ENCODE data around the gene NOC3L. TPM values are rescaled to one million over a fixed set of nuclear protein-coding genes. Genes with fewer than 3 reads are reported as not detected.
A peak's percentile ranks its signal among the peaks of the same experiment; 100 is the strongest.
"Not testable (repeated sequence)": the region's sequence is repeated elsewhere in the genome, so short reads cannot be mapped to it uniquely, and the experiment has no call there.

NOC3L gene
- total RNA-seq, 1 donor from 2014 or later, result 32.6 TPM

DNA sequence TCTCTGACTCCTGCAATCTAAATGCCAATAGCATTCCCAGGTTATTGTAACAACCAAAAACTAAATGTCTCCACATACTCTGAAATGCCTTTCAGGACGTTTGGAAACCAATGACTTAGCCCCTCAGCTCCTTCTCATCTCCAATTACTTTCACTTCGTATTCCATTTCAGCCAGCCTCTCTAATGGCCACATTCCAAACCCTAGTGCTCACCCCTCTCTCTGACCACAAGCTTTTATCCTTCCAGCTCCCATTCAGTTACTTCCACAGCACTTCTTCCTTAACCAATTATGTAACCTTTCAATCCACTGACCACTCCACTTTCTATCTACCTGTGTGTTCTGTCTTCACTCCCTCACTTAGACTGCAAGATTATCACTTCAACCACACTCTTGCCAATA lies 4.3 kb downstream of the NOC3L start:
- no peak for DNase-seq

DNA sequence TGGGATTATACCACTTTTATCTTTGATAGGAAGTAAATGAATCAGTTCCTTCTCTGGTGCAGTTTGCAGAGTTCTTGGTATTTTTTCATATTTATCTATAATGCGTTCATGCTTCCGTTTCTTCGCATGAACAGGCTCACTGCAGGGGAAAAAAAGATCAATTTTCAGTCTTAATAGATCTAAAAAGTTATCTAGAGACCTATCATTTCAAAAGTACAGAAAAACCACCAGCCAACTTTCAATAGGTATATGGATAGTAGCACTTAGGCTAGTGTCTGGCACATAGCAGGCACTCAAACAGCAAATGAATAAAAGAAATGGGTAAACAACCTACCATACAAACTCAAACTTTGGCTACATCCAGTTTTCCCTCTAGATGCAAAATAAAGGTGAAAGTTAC lies 5.5 kb downstream of the NOC3L start:
- no peak for DNase-seq

DNA sequence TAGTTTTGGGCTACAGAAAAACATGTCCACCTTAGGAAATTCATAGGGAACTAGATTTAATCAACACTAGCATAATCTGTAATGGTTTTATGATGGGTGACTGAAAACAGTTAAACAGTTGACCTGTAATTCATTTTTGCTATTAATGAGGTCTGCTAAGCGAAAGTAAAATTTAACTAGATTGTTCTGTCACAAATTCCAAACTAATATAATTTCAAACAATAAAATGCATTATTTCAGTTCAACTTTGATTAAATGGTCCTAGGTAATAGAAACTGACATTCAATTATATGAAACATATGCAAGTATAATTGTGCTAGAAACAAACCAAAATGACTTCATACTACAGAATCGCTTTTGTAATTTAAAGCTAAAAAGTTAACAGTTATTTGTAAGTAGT lies 6.9 kb downstream of the NOC3L start:
- DNase-seq, result no peak

DNA sequence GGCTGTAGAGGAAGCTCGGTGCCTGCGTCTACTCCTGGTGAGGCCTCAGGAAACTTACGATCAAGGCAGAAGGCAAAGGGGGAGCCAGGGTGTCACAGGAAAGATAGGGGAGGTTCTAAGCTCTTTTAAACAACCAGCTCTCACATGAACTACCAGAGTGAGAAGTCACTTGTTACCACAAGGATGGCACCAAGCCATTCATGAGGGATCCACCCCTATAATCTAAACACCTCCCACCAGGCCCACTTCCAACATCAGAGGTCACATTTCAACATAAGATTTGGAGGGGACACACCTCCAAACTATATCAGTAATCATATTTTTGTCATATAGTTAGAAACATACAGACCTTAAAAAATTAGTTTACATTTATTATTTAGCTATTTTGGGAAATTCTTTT lies 9.4 kb downstream of the NOC3L start:
- no peak for DNase-seq

DNA sequence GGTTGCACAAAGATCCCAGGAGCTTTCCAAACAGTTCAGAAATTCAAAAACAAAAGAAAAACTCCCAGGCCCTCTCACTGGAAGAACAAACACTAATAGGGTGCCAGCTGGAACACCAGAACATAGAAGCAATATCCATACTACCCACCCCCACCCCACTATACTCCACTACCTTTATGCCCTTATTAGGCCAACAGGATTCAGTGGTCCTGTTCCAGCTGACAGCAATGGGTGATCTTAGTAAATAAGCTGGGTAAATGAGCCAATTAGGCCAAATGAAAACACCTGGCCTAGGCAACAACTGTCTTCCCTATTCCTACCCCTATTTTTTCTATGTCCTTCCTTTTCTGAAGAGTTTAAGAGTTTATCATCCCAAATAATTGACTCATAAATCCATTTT lies 11.7 kb downstream of the NOC3L start:
- DNase-seq, result no peak

DNA sequence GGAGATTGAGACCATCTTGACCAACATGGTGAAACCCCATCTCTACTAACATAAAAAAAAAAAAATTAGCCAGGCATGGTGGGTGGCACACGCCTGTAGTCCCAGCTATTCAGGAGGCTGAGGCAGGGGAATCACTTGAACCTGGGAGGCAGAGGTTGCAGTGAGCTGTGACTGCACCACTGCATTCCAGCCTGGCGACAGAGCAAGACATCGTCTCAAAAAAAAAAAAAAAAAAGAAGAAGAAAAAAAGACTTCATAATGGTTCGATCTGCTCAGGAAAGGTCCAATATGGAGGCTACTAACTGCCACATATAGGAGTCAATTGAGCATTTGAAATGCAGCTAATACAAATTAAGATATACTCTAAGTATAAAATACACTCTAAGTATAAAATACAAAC lies 12.2 kb downstream of the NOC3L start:
- not testable (repeated sequence) for DNase-seq

DNA sequence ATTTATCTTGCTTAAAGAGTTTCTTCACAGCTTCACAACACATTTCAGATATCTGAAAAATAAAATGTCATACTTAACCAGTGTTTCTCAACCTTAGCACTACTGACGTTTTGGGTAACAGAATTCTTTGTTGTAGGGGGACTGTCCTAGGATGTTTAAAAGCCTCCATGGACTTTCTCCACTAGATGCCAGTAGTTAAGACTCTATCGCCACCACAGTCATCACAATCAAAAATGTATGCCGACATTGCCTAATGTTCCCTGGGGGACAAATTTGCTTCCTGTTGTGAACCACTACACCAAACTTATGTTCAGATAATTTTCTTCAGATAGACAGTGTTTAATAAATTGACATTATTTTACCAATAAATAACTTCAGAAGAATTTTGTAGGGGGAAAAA lies 13.4 kb downstream of the NOC3L start:
- no peak for DNase-seq

DNA sequence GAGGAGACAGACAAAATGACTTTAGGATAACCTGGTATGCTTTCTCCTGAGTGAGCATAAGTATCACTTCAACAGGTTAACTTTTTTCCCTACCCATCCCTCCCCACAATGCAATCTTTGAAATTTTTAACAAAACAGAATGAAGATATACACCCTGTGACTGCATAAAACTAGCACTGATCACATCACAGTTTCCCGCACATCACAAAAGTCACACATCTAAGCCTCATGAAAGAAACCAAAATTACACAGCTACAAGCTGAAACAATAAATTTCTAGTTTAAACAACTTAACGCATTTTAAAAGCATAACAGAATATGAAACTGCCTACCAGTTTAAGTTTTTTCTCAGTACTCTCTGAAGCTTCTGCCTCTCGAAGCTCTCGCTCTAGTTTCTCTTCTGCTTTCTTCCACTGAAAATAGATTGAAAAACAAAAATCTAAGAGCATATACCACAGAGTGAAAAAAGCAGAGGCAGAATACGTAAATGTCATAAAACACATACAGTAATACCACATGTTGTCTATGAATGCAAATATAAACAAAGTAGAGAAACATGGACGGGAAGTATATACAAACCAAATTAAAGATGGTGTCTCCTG lies 18.1 kb downstream of the NOC3L start:
- DNase-seq, result no peak

DNA sequence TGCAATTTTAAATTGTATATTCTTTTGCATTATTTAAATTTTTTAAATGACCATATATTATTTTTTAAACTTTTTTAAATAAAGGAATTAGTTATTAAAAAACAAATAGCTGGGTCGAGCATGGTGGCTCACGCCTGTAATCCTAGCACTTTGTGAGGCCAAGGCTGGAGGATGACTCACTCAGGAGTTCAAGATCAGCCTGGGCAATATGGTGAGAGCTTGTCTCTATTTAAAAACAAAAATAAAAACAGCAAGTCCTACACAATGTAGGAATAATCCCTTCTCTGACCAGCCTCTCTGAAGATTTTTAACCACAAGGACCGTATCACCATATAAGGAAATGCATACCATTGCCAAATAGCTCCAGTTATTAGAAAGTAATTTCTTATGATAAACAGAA lies 19.6 kb downstream of the NOC3L start:
- DNase-seq, result no peak

DNA sequence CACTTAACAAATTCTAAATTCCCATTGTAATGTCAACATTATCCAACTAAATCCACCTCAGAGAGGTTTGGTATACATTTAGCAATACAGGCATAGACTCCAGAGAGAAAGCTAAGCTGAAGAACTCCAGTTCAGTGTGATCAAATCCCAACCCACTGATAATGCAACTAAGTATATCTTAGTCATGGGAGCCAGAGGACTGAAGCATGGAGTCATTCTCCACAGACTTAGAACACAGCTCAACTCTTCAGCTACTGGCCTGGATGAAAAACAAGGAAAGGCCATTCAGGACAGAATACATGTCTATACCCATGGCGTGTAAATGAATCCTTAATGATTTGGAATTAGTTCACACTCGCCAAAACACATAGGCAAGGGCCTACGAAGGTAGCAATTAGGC lies 27.9 kb downstream of the NOC3L start:
- DNase-seq, result no peak

DNA sequence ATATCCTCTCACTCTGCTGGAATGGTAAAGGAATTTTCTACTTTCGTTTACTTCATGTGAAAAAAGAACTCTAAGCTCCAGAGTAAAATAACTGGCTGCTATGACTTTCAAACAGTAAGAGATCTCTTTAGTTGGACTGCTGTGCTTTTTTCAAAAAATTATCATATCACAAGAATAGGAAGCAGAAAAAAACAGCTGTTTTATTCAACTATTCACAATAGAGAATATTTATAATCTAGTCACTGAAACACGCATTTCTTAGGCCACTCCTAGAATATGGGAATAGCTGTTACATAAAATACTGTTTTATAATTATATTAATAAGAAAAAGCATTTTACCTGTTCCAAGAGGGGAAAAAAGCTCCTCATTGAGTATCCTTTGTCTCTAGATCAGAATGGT lies 29.7 kb downstream of the NOC3L start:
- DNase-seq, result no peak

DNA sequence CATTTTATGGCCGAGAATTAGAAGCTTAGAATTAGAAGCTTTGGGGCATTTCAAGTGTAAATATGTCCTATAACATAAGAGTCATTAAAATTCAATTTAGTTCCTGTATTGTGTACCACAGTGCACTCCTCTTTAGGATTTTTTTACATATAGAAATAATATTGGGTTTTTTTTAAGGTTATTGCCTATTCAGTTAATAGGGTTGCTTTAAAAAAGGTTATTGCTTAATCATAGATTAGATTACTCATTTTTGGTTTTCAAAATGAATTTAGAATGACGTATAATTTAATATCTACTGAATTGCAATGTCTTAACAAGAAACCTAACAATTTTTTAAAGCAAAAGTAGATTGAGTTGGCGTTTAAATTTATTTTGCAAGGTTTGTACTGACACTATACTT lies 34.1 kb downstream of the NOC3L start:
- DNase-seq, result no peak

DNA sequence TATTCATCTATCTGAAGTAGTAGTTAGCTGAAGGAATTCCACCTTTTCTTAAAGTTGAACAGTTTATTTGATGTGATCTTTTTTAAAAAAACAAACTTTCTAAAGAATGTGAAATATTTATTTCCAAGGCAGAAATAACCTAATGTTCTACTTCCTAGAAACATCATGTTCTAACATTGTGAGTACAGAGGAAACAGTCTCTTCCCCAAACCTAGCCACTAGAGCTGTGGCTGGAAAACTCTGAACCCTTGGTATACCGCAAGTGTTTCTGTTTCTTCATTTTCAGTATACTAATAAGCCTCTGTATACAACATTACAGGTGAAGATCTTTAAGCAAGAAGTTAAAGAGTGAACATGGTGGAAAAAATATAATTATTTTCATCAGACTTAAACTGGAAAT lies 35.1 kb downstream of the NOC3L start:
- DNase-seq, result no peak

DNA sequence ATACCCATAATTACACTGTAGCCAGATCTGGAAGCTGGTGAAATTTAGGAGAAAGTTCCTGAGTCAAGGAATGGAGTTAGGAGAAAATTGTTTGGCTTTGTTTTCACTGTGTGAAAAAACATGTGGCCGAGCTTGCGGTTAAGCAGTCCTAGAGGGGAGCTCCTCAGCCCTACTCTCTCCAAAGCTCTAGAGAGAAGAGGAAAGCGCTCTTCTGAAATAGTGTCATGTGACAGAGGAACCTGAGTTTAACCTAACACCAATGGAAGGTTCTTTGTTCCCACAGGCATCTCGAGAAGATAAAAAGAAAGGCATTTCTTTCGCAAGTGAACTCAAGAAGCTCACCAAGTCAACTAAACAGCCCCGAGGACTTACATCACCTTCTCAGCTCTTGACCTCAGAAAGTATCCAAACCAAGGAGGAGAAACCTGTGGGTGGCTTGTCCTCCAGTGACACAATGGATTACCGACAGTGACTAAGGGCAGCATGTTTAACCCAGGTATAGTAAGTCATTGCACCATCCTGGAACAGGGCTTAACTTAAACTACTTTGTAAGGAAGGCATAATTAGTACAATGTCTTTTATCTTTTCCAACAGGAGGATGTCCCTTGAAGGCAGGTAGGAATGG lies 38.0 kb downstream of the NOC3L start:
- no peak for DNase-seq

DNA sequence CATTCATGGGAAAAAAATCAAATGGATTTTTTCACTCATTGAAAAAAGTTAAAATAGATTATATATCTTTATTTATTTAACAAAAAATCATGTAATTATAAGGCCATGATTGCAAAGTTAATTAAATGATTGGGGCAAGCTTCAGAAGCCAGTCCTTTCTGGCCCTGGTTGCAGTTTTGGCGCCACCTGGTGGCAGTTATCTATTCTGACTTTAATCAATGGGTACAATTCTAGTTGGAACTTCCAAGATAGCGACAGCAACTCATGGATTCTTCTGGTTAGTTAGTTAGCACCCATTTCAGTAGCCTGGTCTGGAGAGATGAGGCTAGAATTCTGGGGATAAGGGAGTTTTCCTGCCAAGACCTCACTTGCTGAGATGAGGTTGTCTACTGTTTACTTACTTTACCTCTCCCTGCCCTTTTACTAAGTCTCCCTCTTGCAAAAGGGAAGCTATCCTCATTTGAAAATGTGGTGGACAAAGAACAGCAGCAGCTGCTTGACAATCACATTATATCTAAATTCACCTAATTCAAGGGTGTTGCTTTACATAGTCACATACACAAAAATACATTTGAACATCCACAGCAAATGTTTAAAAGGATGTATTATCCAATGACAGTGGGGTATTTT lies 42.3 kb downstream of the NOC3L start:
- peak; percentile 21 for DNase-seq

DNA sequence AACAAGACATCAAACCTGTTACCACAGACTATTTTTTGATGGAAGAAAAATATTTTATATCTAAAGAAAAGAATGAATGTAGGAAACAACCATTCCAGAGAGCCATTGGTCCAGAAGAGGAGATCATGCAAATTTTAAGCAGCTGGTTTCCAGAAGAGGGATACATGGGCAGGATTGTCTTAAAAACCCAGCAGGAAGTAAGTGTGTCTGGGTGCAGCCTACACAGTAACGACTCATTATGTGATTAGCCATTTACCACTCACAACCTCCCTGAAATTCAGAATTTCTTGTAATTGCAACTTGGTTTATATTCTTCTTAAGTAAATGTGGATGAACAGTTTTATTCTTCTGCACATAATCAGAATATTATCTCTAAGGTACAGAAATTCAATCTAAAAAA lies 46.2 kb downstream of the NOC3L start:
- DNase-seq, result no peak

DNA sequence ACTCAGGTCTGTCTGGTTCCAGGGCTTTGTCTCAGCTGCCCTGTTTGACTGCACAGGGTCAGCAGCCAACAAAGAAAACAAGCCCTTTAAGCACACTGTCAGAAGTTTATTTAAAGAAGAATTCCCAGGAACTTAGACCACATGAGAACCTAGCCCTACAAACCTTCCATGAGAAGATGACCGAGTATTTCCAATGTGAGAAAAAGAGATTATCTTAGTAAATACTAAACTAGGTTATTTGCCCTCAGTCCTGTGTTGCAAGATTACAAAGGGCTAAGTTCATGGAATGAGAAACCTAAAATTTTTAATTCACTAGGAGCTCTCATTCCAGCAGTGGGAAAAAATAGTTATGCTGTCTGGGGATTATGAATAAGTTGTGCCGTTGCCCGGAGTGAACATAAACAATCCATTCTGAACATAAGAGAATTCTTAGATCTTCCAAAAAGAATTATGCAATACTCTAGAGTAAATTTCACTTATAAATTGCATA lies 46.7 kb downstream of the NOC3L start:
- DNase-seq, result no peak

DNA sequence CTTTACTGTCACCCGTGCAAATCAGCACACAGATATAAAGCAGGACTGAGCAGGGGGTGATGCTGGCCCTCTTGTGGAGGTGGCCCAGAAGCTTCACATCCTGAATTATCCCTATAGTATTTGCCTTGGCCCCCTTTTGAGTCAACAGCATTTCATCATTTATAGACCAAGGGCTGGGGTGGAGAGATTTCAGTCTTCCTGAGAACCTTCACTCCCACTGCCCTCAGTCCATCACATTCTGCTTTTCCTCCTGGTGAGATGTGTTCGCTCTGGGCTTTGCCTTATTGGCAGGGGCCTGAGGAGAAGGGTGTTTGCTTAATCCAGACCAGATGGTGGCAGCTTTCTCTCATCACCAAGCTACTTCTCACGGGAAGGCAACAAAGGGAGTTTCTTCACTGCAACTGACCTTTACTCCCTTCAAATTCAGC lies 47.7 kb downstream of the NOC3L start:
- DNase-seq, result no peak

DNA sequence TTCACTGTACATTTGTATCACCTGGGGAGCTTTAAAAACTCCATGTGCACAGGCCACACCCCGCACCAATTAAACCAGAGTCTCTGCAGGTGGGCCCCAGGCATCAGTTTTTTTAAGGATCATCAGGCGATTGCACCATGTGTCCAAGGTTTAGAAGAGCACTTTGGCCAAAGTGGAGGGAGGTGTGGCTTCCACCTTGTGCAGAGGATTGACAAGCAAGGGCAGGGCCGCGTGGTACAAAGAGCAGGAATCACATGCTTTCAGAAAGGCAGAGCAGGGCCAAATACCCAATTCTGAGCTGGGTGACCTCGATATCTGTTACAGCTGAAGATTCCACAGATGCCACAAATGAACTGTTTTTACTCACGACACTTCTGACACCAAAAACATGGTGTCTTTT lies 52.4 kb downstream of the NOC3L start:
- no peak for DNase-seq

DNA sequence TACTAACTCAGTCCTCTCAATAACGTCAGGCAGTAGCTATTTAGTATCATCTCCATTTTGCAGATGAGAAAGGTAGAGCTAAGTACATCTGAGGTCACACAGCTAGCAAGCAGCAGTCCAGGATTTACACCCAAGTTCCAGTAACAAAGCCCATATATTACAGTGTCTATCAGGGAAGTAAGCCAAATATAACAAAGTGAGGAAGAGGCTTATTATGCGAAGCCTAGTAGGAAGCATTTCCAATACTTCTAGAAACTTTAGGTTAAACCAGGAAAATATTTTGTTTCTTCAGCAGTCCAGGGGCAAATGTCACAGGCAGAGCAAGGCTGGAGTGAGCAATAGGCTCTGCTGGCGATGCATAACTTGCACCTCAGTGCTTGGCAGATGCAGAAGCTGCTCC lies 53.9 kb downstream of the NOC3L start:
- DNase-seq, result no peak

DNA sequence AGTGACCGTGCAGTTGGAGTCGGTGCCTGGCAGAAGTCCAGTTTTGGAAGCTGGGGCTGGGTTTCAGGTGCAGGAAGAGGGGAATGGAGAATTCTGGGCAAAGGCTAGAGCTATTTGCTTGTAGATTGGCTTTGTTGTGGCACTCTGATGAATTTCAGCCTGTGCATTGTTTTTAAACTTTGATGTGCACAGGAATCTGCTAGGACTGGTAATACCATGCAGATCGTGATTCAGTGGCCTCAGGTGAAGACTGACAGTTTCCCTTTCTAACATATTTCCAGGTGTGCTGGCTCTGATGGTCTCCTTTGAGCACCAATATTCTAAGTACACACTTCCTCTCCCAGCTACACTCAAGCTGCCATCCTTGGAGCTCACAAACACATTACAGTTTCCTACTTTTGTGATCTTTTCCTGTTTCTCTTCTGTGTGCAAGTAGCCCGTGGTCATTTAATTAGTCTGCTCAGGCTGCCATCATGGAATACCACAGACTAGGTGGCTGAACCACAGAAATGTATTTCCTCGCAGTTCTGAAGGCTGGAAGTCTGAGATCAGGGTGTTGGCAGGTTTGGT lies 55.6 kb downstream of the NOC3L start:
- DNase-seq, result no peak

DNA sequence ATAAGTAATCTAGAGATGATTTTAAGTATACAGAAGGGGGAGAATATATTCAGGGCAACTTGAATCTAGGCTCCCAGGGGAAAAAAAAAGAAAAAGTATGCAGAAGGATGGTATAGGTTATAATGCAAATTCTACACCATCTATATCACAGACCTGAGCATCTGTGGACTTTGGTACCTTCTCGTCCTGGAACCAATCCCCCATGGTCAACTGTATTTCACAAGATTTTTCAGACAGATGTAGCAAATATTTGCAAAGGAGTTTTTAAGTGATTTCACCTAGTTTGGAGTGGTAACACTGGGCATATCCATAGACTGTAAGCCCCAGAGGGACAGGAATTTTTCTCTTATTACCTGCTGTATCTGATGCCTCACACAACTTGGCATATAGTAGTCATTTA lies 58.8 kb downstream of the NOC3L start:
- DNase-seq, result no peak

DNA sequence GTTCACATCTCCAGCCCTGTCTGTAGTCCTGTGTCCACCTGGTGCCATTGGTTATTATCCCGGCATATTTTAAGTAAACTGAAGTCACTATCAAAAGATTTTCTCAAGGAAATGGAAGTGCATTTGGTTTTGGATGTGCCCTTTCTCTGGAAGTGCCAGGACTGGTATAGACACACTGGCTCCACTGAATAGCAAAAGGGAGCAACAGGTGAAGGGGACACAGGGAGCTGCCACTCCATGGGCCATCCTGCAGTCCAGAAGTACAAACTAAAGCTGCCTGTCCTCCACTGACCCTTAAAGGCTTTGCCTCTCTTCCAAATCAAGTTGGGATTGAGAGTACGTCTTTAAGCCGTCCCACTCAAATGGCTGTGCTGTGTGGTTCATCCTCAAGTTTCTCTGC lies 62.7 kb downstream of the NOC3L start:
- DNase-seq, result no peak

DNA sequence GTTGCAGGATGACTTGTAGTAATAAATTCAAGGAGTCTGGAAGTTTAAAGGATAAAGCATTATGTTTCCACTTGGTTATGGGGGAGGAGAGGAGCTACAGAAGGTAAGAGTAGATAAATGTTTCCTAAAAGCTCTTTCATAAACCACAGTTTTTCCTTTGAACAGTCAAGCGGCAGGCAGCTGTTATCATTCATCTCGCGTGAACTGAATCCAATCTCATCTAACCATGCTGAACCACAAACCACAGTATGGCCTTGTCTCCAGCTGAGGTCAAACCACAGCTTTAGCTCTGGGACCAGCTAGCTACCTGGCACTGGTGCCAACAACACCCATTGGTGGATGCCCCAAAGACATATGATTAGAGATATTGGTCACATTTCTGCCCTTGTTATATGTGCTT lies 63.3 kb downstream of the NOC3L start:
- no peak for DNase-seq

Data from occipital lobe (tissue), 2 donors.